ENCODE data around the gene SLC9A3. TPM values are rescaled to one million over a fixed set of nuclear protein-coding genes. Genes with fewer than 3 reads are reported as not detected.

SLC9A3 gene
- total and polyA plus RNA-seq, 4 donors: 0.94 to 3.8 (median 1.5) TPM

DNA sequence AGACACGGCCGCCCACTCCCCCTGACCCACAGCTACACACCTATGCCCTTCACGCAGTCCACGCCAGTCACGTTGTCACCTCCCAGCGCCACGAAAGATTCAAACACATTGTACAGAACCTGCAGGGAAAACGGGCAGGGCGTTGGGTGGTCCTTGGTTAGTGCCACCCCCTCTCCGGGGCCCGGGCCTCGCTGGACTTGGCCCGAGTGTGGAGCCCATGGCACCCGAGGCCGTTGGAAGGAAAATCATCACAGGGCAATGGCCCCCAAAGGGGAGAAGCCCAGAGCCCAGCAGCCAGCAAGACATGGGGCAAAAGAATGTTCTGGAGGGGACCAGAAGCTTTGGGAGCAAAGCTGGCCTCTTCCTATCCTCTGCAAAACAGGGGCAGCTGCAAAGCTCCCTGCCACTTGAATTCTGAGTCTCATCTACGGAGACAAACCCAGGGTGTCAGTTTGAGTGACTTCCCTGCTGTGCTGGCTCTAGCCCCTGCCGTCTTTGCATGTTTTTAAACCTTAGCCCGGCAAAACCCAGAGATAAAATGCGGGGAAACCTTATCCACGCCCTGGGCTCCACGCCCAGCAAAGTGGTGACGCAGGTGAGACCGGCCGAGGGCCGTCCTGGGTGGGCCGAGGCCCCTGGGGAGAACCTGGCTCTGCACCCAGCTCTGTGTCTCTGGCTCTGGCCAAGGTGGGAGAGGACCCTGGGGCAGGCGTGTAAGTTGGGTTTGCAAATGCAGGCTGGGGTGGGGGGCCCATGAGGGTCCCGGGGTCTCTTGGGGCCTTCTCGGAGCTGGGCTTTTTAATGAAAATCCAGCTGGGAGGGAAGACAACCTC, 38.9 kb downstream of the SLC9A3 start:
- Histone ChIP-seq H3K36me3 (ENCODE audit: control insufficient read depth in 4 of 4, insufficient read depth in 4 of 4, low read length in 4 of 4) (no peaks in the 10 kb centered on the region), H3K4me1 (ENCODE audit: control insufficient read depth in 5 of 5, insufficient read depth in 5 of 5, low read length in 5 of 5) (peaks cover 0 to 12% (median 0%) of the 10 kb centered on the region in 5 donors), H3K9ac (ENCODE audit: insufficient read depth in 1 of 2, low read length in 2 of 2) (no peak overlapping the region), H3K27ac (ENCODE audit: low read depth in 1 of 2, low read length in 1 of 2) (no peak overlapping the region), H3K27me3 (ENCODE audit: control insufficient read depth in 3 of 3, insufficient read depth in 3 of 3, low read length in 2 of 3) (peaks cover 0 to 7% (median 0%) of the 10 kb centered on the region in 3 donors), H3K4me3 (no peak overlapping the region), H3K9me3 (ENCODE audit: control insufficient read depth in 4 of 4, insufficient read depth in 3 of 4, low read length in 3 of 4) (peaks cover 0 to 2% (median 0%) of the 10 kb centered on the region in 4 donors)
- 76 to 87% methylated on average over 29 of the region's 29 CpGs for WGBS, 2 donors
- ATAC-seq (ENCODE audit: insufficient read depth, low FRiP score) (no peak), DNase-seq (no peak)
- TF ChIP-seq, protein P1, sequence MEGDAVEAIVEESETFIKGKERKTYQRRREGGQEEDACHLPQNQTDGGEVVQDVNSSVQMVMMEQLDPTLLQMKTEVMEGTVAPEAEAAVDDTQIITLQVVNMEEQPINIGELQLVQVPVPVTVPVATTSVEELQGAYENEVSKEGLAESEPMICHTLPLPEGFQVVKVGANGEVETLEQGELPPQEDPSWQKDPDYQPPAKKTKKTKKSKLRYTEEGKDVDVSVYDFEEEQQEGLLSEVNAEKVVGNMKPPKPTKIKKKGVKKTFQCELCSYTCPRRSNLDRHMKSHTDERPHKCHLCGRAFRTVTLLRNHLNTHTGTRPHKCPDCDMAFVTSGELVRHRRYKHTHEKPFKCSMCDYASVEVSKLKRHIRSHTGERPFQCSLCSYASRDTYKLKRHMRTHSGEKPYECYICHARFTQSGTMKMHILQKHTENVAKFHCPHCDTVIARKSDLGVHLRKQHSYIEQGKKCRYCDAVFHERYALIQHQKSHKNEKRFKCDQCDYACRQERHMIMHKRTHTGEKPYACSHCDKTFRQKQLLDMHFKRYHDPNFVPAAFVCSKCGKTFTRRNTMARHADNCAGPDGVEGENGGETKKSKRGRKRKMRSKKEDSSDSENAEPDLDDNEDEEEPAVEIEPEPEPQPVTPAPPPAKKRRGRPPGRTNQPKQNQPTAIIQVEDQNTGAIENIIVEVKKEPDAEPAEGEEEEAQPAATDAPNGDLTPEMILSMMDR (IDR thresholded peaks at IDR 0.05; ENCODE audit: control extremely low read depth, extremely low read depth): no peak

DNA sequence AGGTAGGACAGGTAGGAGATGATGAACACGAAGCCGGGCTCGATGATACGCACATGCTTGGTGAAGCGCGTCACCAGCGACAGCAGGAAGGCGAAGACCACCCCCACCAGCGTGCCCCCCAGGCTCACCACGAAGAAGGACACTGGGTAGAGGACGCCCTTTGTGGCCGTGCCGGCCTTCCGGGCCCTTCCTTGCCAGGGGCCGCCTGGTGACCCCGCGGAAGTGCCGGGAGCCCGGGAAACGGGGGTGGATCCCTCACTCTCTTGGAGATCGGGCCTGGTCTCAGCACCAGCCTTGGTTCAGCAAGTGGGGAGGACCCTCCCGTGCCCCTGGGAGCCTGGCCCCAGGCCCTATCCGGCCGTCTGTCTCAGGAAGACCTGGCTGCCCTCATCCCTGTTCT, 39.7 kb downstream of the SLC9A3 start:
- no peak overlapping the region for H3K9ac ChIP-seq (ENCODE audit: insufficient read depth in 1 of 2, low read length in 2 of 2)
- no peak overlapping the region for H3K4me3 ChIP-seq
- no peak overlapping the region for H3K27ac ChIP-seq (ENCODE audit: low read depth in 1 of 2, low read length in 1 of 2)
- peaks cover 0 to 7% (median 0%) of the 10 kb centered on the region in 3 donors for H3K27me3 ChIP-seq (ENCODE audit: control insufficient read depth in 3 of 3, insufficient read depth in 3 of 3, low read length in 2 of 3)
- WGBS, 2 donors: 90 to 97% methylated on average over 24 of the region's 24 CpGs
- peaks cover 0 to 2% (median 0%) of the 10 kb centered on the region in 4 donors for H3K9me3 ChIP-seq (ENCODE audit: control insufficient read depth in 4 of 4, insufficient read depth in 3 of 4, low read length in 3 of 4)
- TF ChIP-seq, protein P1 (IDR thresholded peaks at IDR 0.05; ENCODE audit: control extremely low read depth, extremely low read depth): no peak
- H3K36me3 ChIP-seq (ENCODE audit: control insufficient read depth in 4 of 4, insufficient read depth in 4 of 4, low read length in 4 of 4): no peaks in the 10 kb centered on the region
- ATAC-seq (ENCODE audit: insufficient read depth, low FRiP score) (no peak), DNase-seq (no peak)
- H3K4me1 ChIP-seq (ENCODE audit: control insufficient read depth in 5 of 5, insufficient read depth in 5 of 5, low read length in 5 of 5): peaks cover 0 to 8% (median 0%) of the 10 kb centered on the region in 5 donors

DNA sequence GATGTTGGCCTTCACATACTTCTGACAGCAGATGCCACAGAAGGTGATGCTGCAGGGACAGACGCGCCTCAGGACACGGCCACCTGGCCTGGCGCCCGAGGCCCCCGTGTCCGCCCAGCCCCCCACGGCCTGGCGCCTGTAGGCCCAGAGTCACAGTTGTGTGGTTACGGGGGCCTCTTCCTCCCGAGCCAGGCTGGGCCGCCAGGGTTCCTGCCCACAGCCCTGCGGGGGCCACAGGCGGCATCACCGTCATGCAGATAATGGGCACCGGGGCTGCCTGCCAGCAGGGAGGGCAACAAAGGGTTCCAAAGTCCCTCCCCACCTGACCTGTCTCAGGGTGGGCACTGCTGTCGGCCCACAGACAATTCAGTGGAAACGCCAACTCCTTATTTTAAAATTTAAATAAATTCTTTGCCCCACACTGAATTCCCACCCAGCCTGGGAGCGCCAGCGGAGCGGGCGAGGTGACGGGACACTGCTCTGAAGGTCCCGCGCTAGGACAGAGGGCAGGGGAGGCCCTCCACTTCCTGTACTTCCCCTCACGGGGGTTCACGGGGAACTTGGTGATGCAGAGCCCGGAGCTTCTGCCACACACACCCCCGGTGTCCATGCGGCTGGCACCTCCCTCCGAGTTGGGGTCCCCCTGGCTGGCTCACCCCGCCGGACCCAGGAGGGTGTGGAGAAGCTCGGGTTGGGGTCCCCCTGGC, 40.7 kb downstream of the SLC9A3 start:
- no peak overlapping the region for H3K27ac ChIP-seq (ENCODE audit: low read depth in 1 of 2, low read length in 1 of 2)
- H3K4me3 ChIP-seq: no peak overlapping the region
- H3K4me1 ChIP-seq (ENCODE audit: control insufficient read depth in 5 of 5, insufficient read depth in 5 of 5, low read length in 5 of 5): no peaks in the 10 kb centered on the region
- H3K9me3 ChIP-seq (ENCODE audit: control insufficient read depth in 4 of 4, insufficient read depth in 3 of 4, low read length in 3 of 4): peaks cover 0 to 2% (median 0%) of the 10 kb centered on the region in 4 donors
- H3K9ac ChIP-seq (ENCODE audit: insufficient read depth in 1 of 2, low read length in 2 of 2): no peak overlapping the region
- H3K27me3 ChIP-seq (ENCODE audit: control insufficient read depth in 3 of 3, insufficient read depth in 3 of 3, low read length in 2 of 3): peaks cover 0 to 7% (median 0%) of the 10 kb centered on the region in 3 donors
- no peaks in the 10 kb centered on the region for H3K36me3 ChIP-seq (ENCODE audit: control insufficient read depth in 4 of 4, insufficient read depth in 4 of 4, low read length in 4 of 4)
- DNase-seq (no peak), ATAC-seq (ENCODE audit: insufficient read depth, low FRiP score) (no peak)
- WGBS, 2 donors: 40 to 58% methylated on average over 33 to 34 of the region's 34 CpGs
- TF ChIP-seq, protein P1 (IDR thresholded peaks at IDR 0.05; ENCODE audit: control extremely low read depth, extremely low read depth): no peak

Data from lung (tissue), 12 donors.